Measurements from ENCODE around the gene SRPRB.

SRPRB gene

GRCh38 chr3:133866141-133866540 lies 60.5 kb downstream of the SRPRB start:
- no peak for DNase-seq (ENCODE audit: low read depth)

- DNase-seq (ENCODE audit: low read depth): no peak
These were observed 62.6 kb downstream of the SRPRB start for GRCh38 chr3:133868186-133868585.

GRCh38 chr3:133868758-133869475 lies 63.3 kb downstream of the SRPRB start:
- DNase-seq (ENCODE audit: low read depth): no peak

- DNase-seq (ENCODE audit: low read depth): no peak
These were observed 64.0 kb downstream of the SRPRB start for GRCh38 chr3:133869586-133869985.

GRCh38 chr3:133870822-133871221 lies 65.2 kb downstream of the SRPRB start:
- DNase-seq (ENCODE audit: low read depth): no peak
